ENCODE measurements around the gene MVB12B. TPM values are rescaled to one million over a fixed set of nuclear protein-coding genes. Genes with fewer than 3 reads are reported as not detected.

MVB12B gene
- total and polyA plus RNA-seq, 2 donors: 12.2 to 13.5 TPM

GRCh38 chr9:126423142-126423915 lies 96.7 kb downstream of the MVB12B start:
- WGBS: 87% methylated on average over 10 of the region's 10 CpGs
- Histone ChIP-seq H3K36me3 (ENCODE audit: insufficient read depth) (peaks cover 2% of the 10 kb centered on the region), H3K4me3 (ENCODE audit: low read depth, low read length) (no peak overlapping the region), H3K27ac (ENCODE audit: low read depth) (no peak overlapping the region), H3K4me1 (ENCODE audit: insufficient read depth) (no peaks in the 10 kb centered on the region)
- DNase-seq (ENCODE audit: extremely low spot score): no peak

DNA sequence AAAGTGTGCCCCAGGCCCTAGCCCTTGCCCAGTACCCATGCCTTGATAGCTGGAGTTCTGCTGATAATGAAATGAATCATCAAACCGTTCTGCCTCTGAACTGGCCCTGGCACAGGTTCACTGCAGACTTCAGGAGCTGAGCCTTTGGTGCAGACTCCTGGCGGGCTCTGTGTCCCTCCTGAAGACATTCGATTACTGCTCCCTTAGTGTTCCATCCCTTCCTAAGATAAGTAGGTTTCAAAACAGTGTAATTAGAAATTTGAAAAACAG lies 97.2 kb downstream of the MVB12B start:
- peaks cover 2% of the 10 kb centered on the region for H3K36me3 ChIP-seq (ENCODE audit: insufficient read depth)
- no peak overlapping the region for H3K27ac ChIP-seq (ENCODE audit: low read depth)
- no peak overlapping the region for H3K4me3 ChIP-seq (ENCODE audit: low read depth, low read length)
- DNase-seq (ENCODE audit: extremely low spot score): no peak
- 84% methylated on average over 3 of the region's 3 CpGs for WGBS
- H3K4me1 ChIP-seq (ENCODE audit: insufficient read depth): no peaks in the 10 kb centered on the region

GRCh38 chr9:126424511-126424910 lies 97.9 kb downstream of the MVB12B start:
- Histone ChIP-seq H3K4me1 (ENCODE audit: insufficient read depth) (no peaks in the 10 kb centered on the region), H3K27ac (ENCODE audit: low read depth) (no peak overlapping the region), H3K4me3 (ENCODE audit: low read depth, low read length) (no peak overlapping the region), H3K36me3 (ENCODE audit: insufficient read depth) (peaks cover 2% of the 10 kb centered on the region)
- DNase-seq (ENCODE audit: extremely low spot score): no peak
- WGBS: 86% methylated on average over 8 of the region's 8 CpGs

DNA sequence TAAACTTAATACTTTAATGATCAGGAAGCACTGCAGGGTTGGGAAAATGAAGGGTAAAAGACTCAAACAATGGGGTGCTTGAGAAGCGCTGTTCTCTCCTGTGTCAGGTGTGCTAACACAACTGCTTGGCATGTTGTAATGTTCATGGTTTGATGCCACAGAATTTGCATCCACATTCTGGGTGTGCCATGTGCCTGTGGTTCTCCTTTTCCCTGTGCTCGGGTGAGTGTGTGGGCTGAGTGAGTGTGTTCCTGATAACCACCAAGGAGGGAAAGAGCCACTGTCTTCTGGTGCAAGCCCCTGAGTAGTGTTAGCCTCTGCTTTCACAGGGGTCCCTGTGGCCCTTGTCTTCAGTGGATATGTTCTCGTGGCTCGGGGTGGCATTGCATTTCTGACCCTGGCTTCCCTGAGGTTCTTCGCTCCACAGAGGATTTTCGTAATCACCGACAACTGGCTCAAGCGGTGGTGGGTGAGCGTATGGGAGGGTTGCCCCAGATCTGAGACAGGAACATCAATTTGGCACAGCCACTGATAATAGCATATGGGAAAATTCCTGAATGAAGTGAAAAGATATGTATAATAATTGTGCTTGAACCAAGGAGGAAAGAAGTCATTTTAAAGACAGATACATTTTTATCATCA lies 102.0 kb downstream of the MVB12B start:
- Histone ChIP-seq H3K27ac (ENCODE audit: low read depth) (no peak overlapping the region), H3K4me3 (ENCODE audit: low read depth, low read length) (no peak overlapping the region), H3K36me3 (ENCODE audit: insufficient read depth) (peaks cover 2% of the 10 kb centered on the region), H3K4me1 (ENCODE audit: insufficient read depth) (no peaks in the 10 kb centered on the region)
- DNase-seq (ENCODE audit: extremely low spot score): no peak
- WGBS: 90% methylated on average over 9 of the region's 9 CpGs

- no peak overlapping the region for H3K4me3 ChIP-seq (ENCODE audit: low read depth, low read length)
- no peak for DNase-seq (ENCODE audit: extremely low spot score)
- peaks cover 2% of the 10 kb centered on the region for H3K36me3 ChIP-seq (ENCODE audit: insufficient read depth)
- H3K4me1 ChIP-seq (ENCODE audit: insufficient read depth): no peaks in the 10 kb centered on the region
- H3K27ac ChIP-seq (ENCODE audit: low read depth): no peak overlapping the region
- 98% methylated on average over 8 of the region's 8 CpGs for WGBS
Observed at GRCh38 chr9:126429190-126429589, 102.6 kb downstream of the MVB12B start.

DNA sequence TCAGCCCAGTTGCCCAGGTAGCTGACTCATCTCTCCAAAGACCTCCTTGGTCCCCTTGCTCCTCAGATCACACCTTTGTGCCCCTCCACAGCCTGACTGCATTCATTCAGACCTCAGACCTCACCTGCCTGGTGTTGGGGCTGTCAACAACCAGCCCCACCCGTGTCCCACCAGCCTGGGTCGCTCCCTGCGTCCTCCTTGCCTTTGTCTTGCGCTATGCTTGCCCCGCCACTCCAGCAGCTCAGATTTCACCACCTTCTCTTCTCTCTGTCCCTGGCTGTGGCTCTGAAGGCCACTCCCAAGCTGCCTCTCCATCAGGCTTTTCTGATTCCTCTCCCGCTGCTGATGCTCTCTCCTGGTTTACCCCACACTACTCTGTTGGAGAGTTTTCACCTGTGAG lies 103.5 kb downstream of the MVB12B start:
- Histone ChIP-seq H3K36me3 (ENCODE audit: insufficient read depth) (peaks cover 2% of the 10 kb centered on the region), H3K4me3 (ENCODE audit: low read depth, low read length) (no peak overlapping the region), H3K4me1 (ENCODE audit: insufficient read depth) (no peaks in the 10 kb centered on the region), H3K27ac (ENCODE audit: low read depth) (no peak overlapping the region)
- no peak for DNase-seq (ENCODE audit: extremely low spot score)
- WGBS: 91% methylated on average over 6 of the region's 6 CpGs

- no peak overlapping the region for H3K27ac ChIP-seq (ENCODE audit: low read depth)
- 74% methylated on average over 11 of the region's 11 CpGs for WGBS
- H3K4me3 ChIP-seq (ENCODE audit: low read depth, low read length): no peak overlapping the region
- no peak for DNase-seq (ENCODE audit: extremely low spot score)
- no peaks in the 10 kb centered on the region for H3K4me1 ChIP-seq (ENCODE audit: insufficient read depth)
- H3K36me3 ChIP-seq (ENCODE audit: insufficient read depth): no peaks in the 10 kb centered on the region
Observed at GRCh38 chr9:126431077-126431742, 104.6 kb downstream of the MVB12B start.

DNA sequence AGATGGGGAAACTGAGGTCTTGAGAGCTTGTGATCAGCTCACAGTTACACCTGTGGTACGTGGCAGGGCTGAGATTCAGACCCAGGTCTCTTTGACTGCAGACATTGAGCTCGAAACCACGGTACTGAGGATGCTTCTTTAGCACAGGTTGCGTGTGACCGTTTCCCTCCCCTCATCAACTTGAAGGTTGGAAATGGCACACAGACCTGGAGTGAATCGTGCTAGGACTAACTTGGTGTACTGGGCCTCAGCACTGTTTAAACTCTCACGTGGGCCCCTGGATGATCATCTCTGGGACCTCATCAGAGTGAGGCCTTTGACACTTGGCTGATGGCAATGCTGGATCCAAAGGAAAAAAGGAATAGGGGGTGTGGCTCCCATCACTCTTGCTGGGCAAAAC lies 106.0 kb downstream of the MVB12B start:
- no peaks in the 10 kb centered on the region for H3K36me3 ChIP-seq (ENCODE audit: insufficient read depth)
- H3K4me3 ChIP-seq (ENCODE audit: low read depth, low read length): no peak overlapping the region
- 97% methylated on average over 7 of the region's 7 CpGs for WGBS
- no peak for DNase-seq (ENCODE audit: extremely low spot score)
- no peaks in the 10 kb centered on the region for H3K4me1 ChIP-seq (ENCODE audit: insufficient read depth)
- no peak overlapping the region for H3K27ac ChIP-seq (ENCODE audit: low read depth)

GRCh38 chr9:126435105-126435504 lies 108.5 kb downstream of the MVB12B start:
- WGBS: 48% methylated on average over 2 of the region's 2 CpGs
- H3K4me3 ChIP-seq (ENCODE audit: low read depth, low read length): no peak overlapping the region
- no peak for DNase-seq (ENCODE audit: extremely low spot score)
- no peaks in the 10 kb centered on the region for H3K4me1 ChIP-seq (ENCODE audit: insufficient read depth)
- no peaks in the 10 kb centered on the region for H3K36me3 ChIP-seq (ENCODE audit: insufficient read depth)
- no peak overlapping the region for H3K27ac ChIP-seq (ENCODE audit: low read depth)

DNA sequence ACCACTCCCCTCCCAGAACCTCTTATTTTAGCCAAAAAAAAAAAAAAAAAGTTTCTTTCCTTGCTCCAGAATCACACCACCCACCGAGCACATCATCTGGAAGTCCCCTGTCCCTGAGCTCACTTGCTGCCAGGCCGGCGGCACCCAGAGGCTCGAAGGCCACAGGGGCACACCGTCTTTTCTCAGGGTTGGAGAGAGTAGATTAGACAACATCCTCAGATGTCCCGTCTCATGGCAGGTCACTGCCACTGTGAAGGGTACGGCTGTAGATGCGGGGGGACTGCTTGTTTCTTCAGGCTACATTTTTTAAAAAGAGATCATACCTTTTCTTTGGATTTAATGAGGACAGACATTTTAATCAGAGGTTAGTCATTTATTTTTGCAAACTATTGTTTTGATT lies 109.0 kb downstream of the MVB12B start:
- Histone ChIP-seq H3K4me3 (ENCODE audit: low read depth, low read length) (no peak overlapping the region), H3K4me1 (ENCODE audit: insufficient read depth) (no peaks in the 10 kb centered on the region), H3K36me3 (ENCODE audit: insufficient read depth) (no peaks in the 10 kb centered on the region), H3K27ac (ENCODE audit: low read depth) (no peak overlapping the region)
- DNase-seq (ENCODE audit: extremely low spot score): no peak
- WGBS: 89% methylated on average over 8 of the region's 8 CpGs

DNA sequence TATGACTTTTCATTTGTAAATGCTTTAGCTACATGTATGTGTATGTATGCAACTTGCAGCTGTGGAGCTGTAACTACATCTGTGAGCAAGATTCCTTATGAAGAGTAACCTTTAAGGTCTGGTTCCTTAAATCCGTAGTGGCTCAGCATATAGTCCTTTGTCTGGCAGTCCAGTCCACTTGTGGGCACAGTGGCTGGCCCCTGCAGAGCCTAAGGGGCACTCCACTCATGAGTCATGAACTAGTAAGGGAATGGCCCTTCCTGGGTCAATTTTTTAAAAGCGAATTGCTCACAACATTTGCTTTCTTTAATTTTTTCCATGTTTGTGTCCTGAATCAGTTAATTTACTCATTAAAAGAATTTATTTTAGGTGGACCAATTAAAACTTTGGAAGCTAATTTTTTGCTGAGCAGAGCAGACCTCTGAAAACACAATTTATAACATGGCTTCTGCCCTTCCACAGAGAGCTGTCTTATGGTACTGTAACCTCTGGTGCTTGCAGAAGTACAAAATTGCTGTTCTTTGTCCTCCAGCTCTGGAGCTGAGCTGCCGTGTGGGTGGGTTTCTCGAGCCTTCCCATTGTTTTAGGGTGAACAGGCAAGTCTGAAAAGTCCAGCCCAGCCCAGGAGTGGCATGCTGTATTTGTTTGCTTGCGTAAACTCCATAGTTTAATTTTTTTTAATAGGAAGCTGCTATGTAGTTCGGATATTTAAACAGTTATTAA lies 110.1 kb downstream of the MVB12B start:
- H3K27ac ChIP-seq (ENCODE audit: low read depth): no peak overlapping the region
- no peaks in the 10 kb centered on the region for H3K36me3 ChIP-seq (ENCODE audit: insufficient read depth)
- H3K4me3 ChIP-seq (ENCODE audit: low read depth, low read length): no peak overlapping the region
- no peak for DNase-seq (ENCODE audit: extremely low spot score)
- no peaks in the 10 kb centered on the region for H3K4me1 ChIP-seq (ENCODE audit: insufficient read depth)
- WGBS: 70% methylated on average over 6 of the region's 6 CpGs

DNA sequence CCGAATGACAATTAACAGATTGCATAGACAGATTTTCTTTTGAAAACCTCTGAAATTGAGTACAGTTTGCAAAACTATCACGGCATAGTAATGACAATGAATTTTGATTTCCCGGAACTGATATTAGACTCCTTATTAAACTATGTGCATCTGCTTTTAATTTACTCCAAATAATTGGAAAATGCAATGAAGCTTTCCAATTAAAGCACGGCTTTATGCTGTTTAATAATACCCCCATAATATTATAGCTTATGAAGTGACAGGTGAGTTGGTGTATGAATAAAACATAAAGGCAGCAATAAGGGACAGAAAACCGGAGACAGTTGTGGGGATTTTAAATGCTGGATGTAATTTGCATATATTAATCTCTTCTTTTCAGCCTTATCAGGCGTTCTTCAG lies 110.6 kb downstream of the MVB12B start:
- no peaks in the 10 kb centered on the region for H3K36me3 ChIP-seq (ENCODE audit: insufficient read depth)
- no peaks in the 10 kb centered on the region for H3K4me1 ChIP-seq (ENCODE audit: insufficient read depth)
- 83% methylated on average over 6 of the region's 6 CpGs for WGBS
- DNase-seq (ENCODE audit: extremely low spot score): no peak
- no peak overlapping the region for H3K27ac ChIP-seq (ENCODE audit: low read depth)
- H3K4me3 ChIP-seq (ENCODE audit: low read depth, low read length): no peak overlapping the region

GRCh38 chr9:126437701-126438100 lies 111.1 kb downstream of the MVB12B start:
- Histone ChIP-seq H3K4me3 (ENCODE audit: low read depth, low read length) (no peak overlapping the region), H3K36me3 (ENCODE audit: insufficient read depth) (no peaks in the 10 kb centered on the region), H3K4me1 (ENCODE audit: insufficient read depth) (no peaks in the 10 kb centered on the region), H3K27ac (ENCODE audit: low read depth) (no peak overlapping the region)
- no peak for DNase-seq (ENCODE audit: extremely low spot score)
- 92% methylated on average over 2 of the region's 2 CpGs for WGBS

Data from urinary bladder (tissue), 4 donors.